PC-9 (cell line): Measurements from ENCODE around the gene USP50. TPM values are rescaled to one million over a fixed set of nuclear protein-coding genes. Genes with fewer than 3 reads are reported as not detected.
"Not testable (repeated sequence)": the region's sequence is repeated elsewhere in the genome, so short reads cannot be mapped to it uniquely, and the experiment has no call there.

Source experiments
- BruUV-seq: library from RNA; stranded (reverse); fragments of 400-500 nt; replicated peaks from 2 replicates; lab custom pipeline; 2021; lab: Mats Ljungman, UMichigan
- CTCF ChIA-PET: fragments of 300-600 bp; sonication (Branson Sonifier 250); formaldehyde crosslinking; loops from one replicate; lab custom pipeline; 2022; ENCODE audit warnings: antibody characterized with exemption; lab: Charles Lee
- POLR2A ChIA-PET: fragments of 300-600 bp; sonication (Branson Sonifier 250); formaldehyde crosslinking; loops from one replicate; lab custom pipeline; 2022; ENCODE audit warnings: antibody characterized with exemption; ENCODE audit not compliant: unreplicated experiment; lab: Charles Lee
- DNase-seq, 2 experiments: peaks; one replicate each; pipeline versions ENCODE4 v3.0.0 to v3.0.0-alpha.2; 2015 to 2022; ENCODE audit warnings: mixed read lengths in 1 of 2
- H2AFZ ChIP-seq: fragments of 200-600 bp; sonication (generic); 2 replicates; pipeline ENCODE4 v1.8.1; 2017; ENCODE audit warnings: antibody characterized with exemption
- H3F3A ChIP-seq: fragments of 200-600 bp; sonication (generic); 2 replicates; pipeline ENCODE4 v1.8.1; 2017; ENCODE audit warnings: antibody characterized with exemption, mild to moderate bottlenecking, low read depth; ENCODE audit not compliant: insufficient read depth
- H3K27ac ChIP-seq: fragments of 200-600 bp; sonication (generic); 2 replicates; pipeline ENCODE4 v1.6.1; 2016; ENCODE audit warnings: mixed run types
- H3K27me3 ChIP-seq: fragments of 200-600 bp; sonication (generic); 2 replicates; pipeline ENCODE4 v1.6.1; 2016; ENCODE audit warnings: low read depth, mixed run types; ENCODE audit not compliant: insufficient read depth
- H3K36me3 ChIP-seq: fragments of 200-600 bp; sonication (generic); 2 replicates; pipeline ENCODE4 v1.6.1; 2016; ENCODE audit warnings: low read depth, mixed run types
- H3K4me1 ChIP-seq: fragments of 200-600 bp; sonication (generic); replicated peaks from 2 replicates; pipeline ENCODE4 v1.6.1; 2016; ENCODE audit warnings: mixed run types; ENCODE audit not compliant: insufficient read depth
- H3K4me2 ChIP-seq: fragments of 200-600 bp; sonication (generic); 2 replicates; pipeline ENCODE4 v1.6.1; 2017; ENCODE audit warnings: mixed run types
- H3K4me3 ChIP-seq: fragments of 200-600 bp; sonication (generic); 2 replicates; pipeline ENCODE4 v1.6.1; 2016; ENCODE audit warnings: mixed run types
- H3K79me2 ChIP-seq: fragments of 200-600 bp; sonication (generic); 2 replicates; pipeline ENCODE4 v1.6.1; 2017; ENCODE audit warnings: low read depth, mixed run types
- H3K9me2 ChIP-seq: fragments of 200-600 bp; sonication (generic); 2 replicates; pipeline ENCODE4 v1.8.1; 2017; ENCODE audit warnings: mild to moderate bottlenecking; ENCODE audit not compliant: insufficient read depth
- H3K9me3 ChIP-seq: fragments of 200-600 bp; sonication (generic); 2 replicates; pipeline ENCODE4 v1.8.1; 2016; ENCODE audit warnings: low read depth; ENCODE audit not compliant: insufficient read depth
- H4K20me1 ChIP-seq: fragments of 200-600 bp; sonication (generic); 2 replicates; pipeline ENCODE4 v1.8.1; 2017; ENCODE audit not compliant: insufficient read depth
- CTCF ChIP-seq: fragments of 200-600 bp; sonication (generic); conservative IDR thresholded peaks from 2 replicates; pipeline ENCODE4 v1.6.1; 2017; ENCODE audit warnings: mixed run types, antibody characterized with exemption, mild to moderate bottlenecking, moderate library complexity
- EZH2 ChIP-seq: fragments of 200-600 bp; sonication (generic); IDR thresholded peaks from 2 replicates; pipeline ENCODE4 v1.8.0; 2017; ENCODE audit warnings: antibody characterized with exemption, low read depth
- intact Hi-C: fragments of 100-400 bp; cut with micrococcal nuclease; formaldehyde crosslinking; loops from one replicate; pipeline ENCODE4 v1.10.0; 2022; ENCODE audit not compliant: unreplicated experiment
- total RNA-seq: library from RNA; stranded (reverse); gene quantifications from 2 replicates; pipeline ENCODE4 v1.2.3, GENCODE V29; 2021

Gene USP50
- total RNA-seq, 1 experiment from 2014 or later = not detected

GRCh38 chr15:50590288-50590687, 43.8 kb upstream of the USP50 start:
- CTCF ChIA-PET = interaction anchor here (1.1 kb wide), 1 partner anchor 32 kb away, joined by 8 read pairs; no protein-coding TSS in a partner anchor

GRCh38 chr15:50577492-50577891, 31.0 kb upstream of the USP50 start:
- Histone ChIP-seq H3K27me3 (no peaks in the 10 kb centered on the region), H3K9me2 (no peaks in the 10 kb centered on the region), H2AFZ (no peak overlapping the region), H3K9me3 (no peaks in the 10 kb centered on the region), H3F3A (no peaks in the 10 kb centered on the region), H3K79me2 (no peaks in the 10 kb centered on the region), H3K36me3 (no peaks in the 10 kb centered on the region), H3K27ac (no peak overlapping the region), H4K20me1 (no peaks in the 10 kb centered on the region), H3K4me3 (no peak overlapping the region), H3K4me1 (no peaks in the 10 kb centered on the region), H3K4me2 (no peak overlapping the region)
- ChIA-PET POLR2A (no interaction called here), CTCF (no interaction called here)
- intact Hi-C loops = no loop called here
- TF ChIP-seq CTCF (no peak), EZH2 (no peak)
- no TSS peak for BruUV-seq
- DNase-seq = no peak

More at GRCh38 chr15:50590288-50590687, 43.8 kb upstream of the USP50 start:
- Histone ChIP-seq H3F3A (no peaks in the 10 kb centered on the region), H3K27ac (no peak overlapping the region), H3K9me3 (no peaks in the 10 kb centered on the region), H2AFZ (no peak overlapping the region), H3K9me2 (no peaks in the 10 kb centered on the region), H3K4me2 (no peak overlapping the region), H3K4me1 (no peaks in the 10 kb centered on the region), H3K4me3 (no peak overlapping the region), H3K27me3 (no peaks in the 10 kb centered on the region), H3K79me2 (no peaks in the 10 kb centered on the region), H3K36me3 (0 out of 2 replicates have a peak, but pooled peaks cover 23% of the 10 kb centered on the region), H4K20me1 (no peaks in the 10 kb centered on the region)
- no peak for DNase-seq
- BruUV-seq = no TSS peak
- POLR2A ChIA-PET = no interaction called here
- intact Hi-C loops = no loop called here
- TF ChIP-seq EZH2 (no peak), CTCF (no peak)

- Histone ChIP-seq H2AFZ (no peak overlapping the region), H3K79me2 (no peaks in the 10 kb centered on the region), H4K20me1 (no peaks in the 10 kb centered on the region), H3K9me2 (no peaks in the 10 kb centered on the region), H3K4me3 (no peak overlapping the region), H3K4me2 (no peak overlapping the region), H3F3A (no peaks in the 10 kb centered on the region), H3K27ac (no peak overlapping the region), H3K4me1 (no peaks in the 10 kb centered on the region), H3K36me3 (no peaks in the 10 kb centered on the region), H3K27me3 (no peaks in the 10 kb centered on the region), H3K9me3 (no peaks in the 10 kb centered on the region)
- no TSS peak for BruUV-seq
- TF ChIP-seq CTCF = no peak
- no peak for TF ChIP-seq EZH2
- ChIA-PET POLR2A (interaction anchor here (0.6 kb wide), 1 partner anchor 11 kb away, joined by 5 read pairs; no protein-coding TSS in a partner anchor), CTCF (no interaction called here)
- intact Hi-C loops = no loop called here
- DNase-seq = no peak
These were observed 29.7 kb upstream of the USP50 start for GRCh38 chr15:50576166-50576565.

GRCh38 chr15:50573842-50574241, 27.4 kb upstream of the USP50 start:
- DNase-seq, H3K4me2 ChIP-seq, BruUV-seq, intact Hi-C loops, H3K4me1 ChIP-seq, H3K79me2 ChIP-seq, H2AFZ ChIP-seq, CTCF ChIA-PET, H3K4me3 ChIP-seq, H3K9me3 ChIP-seq, H3F3A ChIP-seq, H3K27ac ChIP-seq, H3K9me2 ChIP-seq, POLR2A ChIA-PET, H4K20me1 ChIP-seq, H3K27me3 ChIP-seq, H3K36me3 ChIP-seq: not testable (repeated sequence)
